Measurements from ENCODE around the gene AKR1C2. TPM values are rescaled to one million over a fixed set of nuclear protein-coding genes. Genes with fewer than 3 reads are reported as not detected.

AKR1C2 gene
- total and polyA plus RNA-seq, 2 donors (not counting 1 experiment from before 2014, with no cell fraction given) = not detected

- H2AFZ ChIP-seq (ENCODE audit: insufficient read depth, low read depth, low read length, poor library complexity, severe bottlenecking) = no peak overlapping the region
- no peak overlapping the region for H3K4me2 ChIP-seq (replicated peaks; ENCODE audit: low read depth, low read length, poor library complexity, severe bottlenecking)
- no peak overlapping the region for H3K4me3 ChIP-seq (ENCODE audit: control extremely low read depth in 1 of 5, extremely low read depth in 1 of 5, insufficient read depth in 1 of 5, low read depth in 2 of 5, low read length in 4 of 5)
- no peaks in the 10 kb centered on the region for H3K9me3 ChIP-seq (ENCODE audit: control extremely low read depth in 1 of 3, control insufficient read depth in 2 of 3, insufficient read depth in 1 of 3, low read length in 2 of 3)
- Mint-ChIP-seq H3K27ac (no peak overlapping the region), H3K4me3 (no peak overlapping the region), H3K9me3 (ENCODE audit: insufficient read depth) (no peaks in the 10 kb centered on the region), H3K4me1 (no peaks in the 10 kb centered on the region), H3K27me3 (no peaks in the 10 kb centered on the region)
- H3K4me1 ChIP-seq (ENCODE audit: control insufficient read depth in 2 of 2, insufficient read depth in 2 of 2, low read length in 2 of 2) = no peaks in the 10 kb centered on the region
- intact Hi-C loops (cut with micrococcal nuclease) = no loop called here
- ATAC-seq (ENCODE audit: low read depth) (no peak), DNase-seq (no peak)
- H3K27me3 ChIP-seq (replicated peaks in 1 of 4; ENCODE audit: control extremely low read depth in 1 of 4, control insufficient read depth in 3 of 4, insufficient read depth in 4 of 4, low read length in 3 of 4) = no peaks in the 10 kb centered on the region
- ChIA-PET CTCF (no interaction called here), POLR2A (no interaction called here)
- H3K9ac ChIP-seq (ENCODE audit: low read length) = no peak overlapping the region
- no peak overlapping the region for H3K27ac ChIP-seq (ENCODE audit: low read length in 2 of 2)
- no peaks in the 10 kb centered on the region for H4K20me1 ChIP-seq (ENCODE audit: control insufficient read depth, insufficient read depth, low read length, poor library complexity, severe bottlenecking)
- no peak for TF ChIP-seq EZH2 (IDR thresholded peaks at IDR 0.05; ENCODE audit: borderline replicate concordance, insufficient read depth, low read depth, low read length, poor library complexity, severe bottlenecking)
- TF ChIP-seq CTCF (IDR thresholded peaks at IDR 0.05) = no peak
- no peaks in the 10 kb centered on the region for H3K36me3 ChIP-seq (replicated peaks in 1 of 2; ENCODE audit: control extremely low read depth in 1 of 2, control insufficient read depth in 1 of 2, extremely low read depth in 1 of 2, insufficient read depth in 2 of 2, low read length in 1 of 2)
- 90% methylated on average over 3 of the region's 5 CpGs for WGBS (ENCODE audit: insufficient coverage)
- no peaks in the 10 kb centered on the region for H3K79me2 ChIP-seq (ENCODE audit: control insufficient read depth, insufficient read depth, low read length)
Measured at GRCh38 chr10:4947635-4948596, 55.7 kb downstream of the AKR1C2 start.

GRCh38 chr10:4947039-4947634 lies 56.5 kb downstream of the AKR1C2 start:
- H3K36me3 ChIP-seq (replicated peaks in 1 of 2; ENCODE audit: control extremely low read depth in 1 of 2, control insufficient read depth in 1 of 2, extremely low read depth in 1 of 2, insufficient read depth in 2 of 2, low read length in 1 of 2) = no peaks in the 10 kb centered on the region
- DNase-seq = no peak
- no peak overlapping the region for H3K4me3 Mint-ChIP-seq
- no peaks in the 10 kb centered on the region for H3K27me3 ChIP-seq (replicated peaks in 1 of 4; ENCODE audit: control extremely low read depth in 1 of 4, control insufficient read depth in 3 of 4, insufficient read depth in 4 of 4, low read length in 3 of 4)
- no peak overlapping the region for H2AFZ ChIP-seq (ENCODE audit: insufficient read depth, low read depth, low read length, poor library complexity, severe bottlenecking)
- no peaks in the 10 kb centered on the region for H3K9me3 ChIP-seq (ENCODE audit: control extremely low read depth in 1 of 3, control insufficient read depth in 2 of 3, insufficient read depth in 1 of 3, low read length in 2 of 3)
- H3K27me3 Mint-ChIP-seq = no peaks in the 10 kb centered on the region
- no peaks in the 10 kb centered on the region for H3K4me1 ChIP-seq (ENCODE audit: control insufficient read depth in 2 of 2, insufficient read depth in 2 of 2, low read length in 2 of 2)
- no peak for ATAC-seq (ENCODE audit: low read depth)
- H3K27ac Mint-ChIP-seq = no peak overlapping the region
- no peak overlapping the region for H3K4me3 ChIP-seq (ENCODE audit: control extremely low read depth in 1 of 5, extremely low read depth in 1 of 5, insufficient read depth in 1 of 5, low read depth in 2 of 5, low read length in 4 of 5)
- no peak overlapping the region for H3K4me2 ChIP-seq (replicated peaks; ENCODE audit: low read depth, low read length, poor library complexity, severe bottlenecking)
- H3K79me2 ChIP-seq (ENCODE audit: control insufficient read depth, insufficient read depth, low read length) = no peaks in the 10 kb centered on the region
- H3K27ac ChIP-seq (ENCODE audit: low read length in 2 of 2) = no peak overlapping the region
- no peak for TF ChIP-seq CTCF (IDR thresholded peaks at IDR 0.05)
- no peak for TF ChIP-seq EZH2 (IDR thresholded peaks at IDR 0.05; ENCODE audit: borderline replicate concordance, insufficient read depth, low read depth, low read length, poor library complexity, severe bottlenecking)
- H4K20me1 ChIP-seq (ENCODE audit: control insufficient read depth, insufficient read depth, low read length, poor library complexity, severe bottlenecking) = no peaks in the 10 kb centered on the region
- H3K9me3 Mint-ChIP-seq (ENCODE audit: insufficient read depth) = no peaks in the 10 kb centered on the region
- POLR2A ChIA-PET = no interaction called here
- intact Hi-C loops (cut with micrococcal nuclease) = no loop called here
- no peaks in the 10 kb centered on the region for H3K4me1 Mint-ChIP-seq
- H3K9ac ChIP-seq (ENCODE audit: low read length) = no peak overlapping the region
- CTCF ChIA-PET = no interaction called here
